Ureter (tissue), 1 donor: Measurements from ENCODE around the gene TTC33. TPM values are rescaled to one million over a fixed set of nuclear protein-coding genes. Genes with fewer than 3 reads are reported as not detected.
"Not testable (repeated sequence)": the region's sequence is repeated elsewhere in the genome, so short reads cannot be mapped to it uniquely, and the experiment has no call there.

Experiments
- DNase-seq: peaks from one replicate; pipeline ENCODE4 v3.0.0-alpha.2; 2020; ENCODE audit warnings: low spot score
- total RNA-seq: library from RNA; stranded (reverse); gene quantifications from one replicate; pipeline ENCODE4 v1.2.4, GENCODE V29; 2023
- donor health status: DM: yes; HTN: yes; CAD: no.

The TTC33 gene
- total RNA-seq, 1 donor from 2014 or later: 12.6 TPM

DNA sequence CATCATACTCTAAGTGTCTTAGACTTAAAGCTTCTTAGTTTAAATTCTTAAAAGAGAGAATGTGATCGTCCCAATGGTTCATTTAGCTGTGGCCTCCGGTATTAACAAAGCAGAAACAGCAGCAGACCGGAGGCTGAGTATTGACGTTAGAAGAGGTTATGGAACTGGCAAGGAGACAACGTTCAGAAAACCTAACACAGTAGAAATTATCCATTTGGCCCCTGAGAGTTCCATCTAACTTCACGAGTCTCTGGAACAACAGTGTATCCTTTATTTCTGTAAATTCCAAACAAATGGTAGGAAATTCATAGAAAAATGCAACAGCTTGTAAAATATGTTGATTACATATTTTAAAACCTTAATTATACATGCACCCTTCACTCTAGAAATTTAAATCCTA is 183.4 kb downstream of the TTC33 start:
- no peak for DNase-seq

DNA sequence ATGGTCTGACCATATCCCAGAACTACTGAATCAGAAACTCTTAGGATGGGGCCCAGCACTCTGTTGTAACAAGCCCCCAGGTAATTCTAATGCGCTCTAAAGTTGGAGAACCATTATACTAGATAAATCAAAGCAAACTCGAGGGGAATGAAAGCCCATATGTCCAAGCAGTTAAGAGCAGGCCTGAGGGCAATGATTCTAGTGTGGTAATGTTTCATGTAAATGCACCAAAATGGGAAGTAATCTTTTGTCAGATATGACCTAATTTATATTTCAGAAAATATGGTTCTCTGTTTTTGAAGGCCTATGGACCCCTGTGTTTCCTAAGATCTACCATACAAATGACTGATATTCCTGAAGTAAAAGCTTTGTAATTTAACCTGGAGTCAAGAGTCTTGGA is 184.0 kb downstream of the TTC33 start:
- no peak for DNase-seq

DNA sequence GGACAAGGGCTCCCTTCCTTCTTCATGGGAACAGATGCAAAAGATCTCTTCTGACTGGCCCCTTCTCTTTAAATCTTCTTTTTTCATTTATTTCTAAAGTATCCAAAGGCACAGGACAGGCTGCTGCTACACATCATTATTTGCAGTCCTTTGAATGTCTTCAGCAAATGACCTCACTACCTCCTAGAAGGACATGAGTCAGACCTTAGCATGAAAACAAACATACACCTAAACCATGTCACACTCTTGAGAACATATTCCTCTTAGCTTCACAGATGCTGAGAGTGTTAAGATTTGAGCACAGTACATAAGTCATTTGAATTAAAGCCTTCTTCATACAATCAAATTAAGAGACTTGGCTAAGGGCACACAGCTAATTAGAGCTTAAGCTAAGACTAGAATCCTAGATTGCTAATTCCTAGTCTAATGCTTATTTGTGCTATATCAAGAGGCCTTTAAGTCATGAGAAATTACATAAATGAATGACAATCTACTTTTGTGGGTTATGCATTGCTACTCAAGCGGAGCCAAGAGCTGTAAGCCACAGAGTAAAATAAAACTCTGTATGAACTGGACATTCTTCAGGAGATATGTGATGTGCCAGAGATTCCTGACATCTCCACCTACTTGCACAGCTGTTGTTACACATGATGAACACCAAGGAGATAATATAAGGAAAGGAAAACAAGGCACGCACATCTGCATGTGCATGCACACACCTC is 185.2 kb downstream of the TTC33 start:
- no peak for DNase-seq

DNA sequence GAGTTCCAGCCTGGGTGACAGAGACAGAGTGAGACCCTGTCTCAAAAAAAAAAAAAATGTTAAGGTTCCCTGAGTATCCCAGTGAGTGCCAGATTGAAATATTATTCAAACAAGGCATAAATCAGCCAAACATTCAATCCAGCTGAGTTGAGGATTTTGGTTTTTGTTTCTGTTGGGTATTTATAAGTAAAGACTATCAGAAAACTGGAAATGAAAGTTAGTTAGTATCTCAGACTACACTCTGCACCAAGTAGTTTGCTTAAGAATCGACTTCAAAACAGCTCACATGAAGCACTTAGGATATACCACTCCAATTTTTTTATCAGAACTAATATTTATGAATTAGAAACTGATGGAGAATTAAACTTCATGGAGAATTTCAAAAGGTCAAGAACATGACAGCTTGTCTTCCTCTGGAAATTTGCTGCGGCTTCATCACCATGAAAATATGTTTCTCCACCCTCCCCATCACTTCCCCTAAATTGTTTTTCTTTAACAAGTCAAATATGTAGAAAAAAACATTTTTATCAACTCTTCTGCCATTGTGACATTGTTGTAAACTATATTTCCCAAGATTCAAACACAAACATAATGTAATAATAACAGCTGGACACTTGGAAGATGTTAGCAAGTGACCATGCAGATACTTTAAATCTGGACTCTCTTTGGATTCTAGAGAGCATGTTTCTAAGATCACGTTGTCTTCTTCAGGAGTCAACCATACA is 186.1 kb downstream of the TTC33 start:
- no peak for DNase-seq

DNA sequence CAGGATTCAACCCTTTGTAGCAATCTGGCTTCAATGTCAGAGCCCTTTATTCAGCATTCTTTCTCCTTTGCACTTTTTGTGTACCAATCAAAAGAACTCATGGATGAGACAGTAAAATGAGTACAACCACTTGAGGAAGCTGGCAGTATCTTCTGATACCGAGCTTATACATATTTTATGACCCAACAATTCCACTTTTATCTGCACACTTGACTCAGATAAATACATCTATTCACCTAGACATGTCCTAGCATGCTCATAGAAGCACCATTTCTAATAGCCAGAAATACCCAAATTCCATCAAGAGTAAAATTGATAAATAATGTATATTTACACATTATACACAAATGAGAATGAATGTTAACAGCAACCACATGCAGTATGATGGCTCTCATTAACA is 187.2 kb downstream of the TTC33 start:
- DNase-seq: no peak

DNA sequence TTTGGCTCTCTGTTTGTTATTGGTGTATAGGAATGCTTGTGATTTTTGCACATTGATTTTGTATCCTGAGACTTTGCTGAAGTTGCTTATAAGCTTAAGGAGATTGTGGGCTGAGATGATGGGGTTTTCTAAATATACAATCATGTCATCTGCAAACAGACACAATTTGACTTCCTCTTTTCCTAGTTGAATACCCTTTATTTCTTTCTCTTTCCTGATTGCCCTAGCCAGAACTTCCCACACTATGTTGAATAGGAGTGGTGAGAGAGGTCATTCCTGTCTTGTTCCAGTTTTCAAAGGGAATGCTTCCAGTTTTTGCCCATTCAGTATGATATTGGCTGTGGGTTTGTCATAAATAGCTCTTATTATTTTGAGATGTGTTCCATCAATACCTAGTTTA is 192.6 kb downstream of the TTC33 start:
- not testable (repeated sequence) for DNase-seq

DNA sequence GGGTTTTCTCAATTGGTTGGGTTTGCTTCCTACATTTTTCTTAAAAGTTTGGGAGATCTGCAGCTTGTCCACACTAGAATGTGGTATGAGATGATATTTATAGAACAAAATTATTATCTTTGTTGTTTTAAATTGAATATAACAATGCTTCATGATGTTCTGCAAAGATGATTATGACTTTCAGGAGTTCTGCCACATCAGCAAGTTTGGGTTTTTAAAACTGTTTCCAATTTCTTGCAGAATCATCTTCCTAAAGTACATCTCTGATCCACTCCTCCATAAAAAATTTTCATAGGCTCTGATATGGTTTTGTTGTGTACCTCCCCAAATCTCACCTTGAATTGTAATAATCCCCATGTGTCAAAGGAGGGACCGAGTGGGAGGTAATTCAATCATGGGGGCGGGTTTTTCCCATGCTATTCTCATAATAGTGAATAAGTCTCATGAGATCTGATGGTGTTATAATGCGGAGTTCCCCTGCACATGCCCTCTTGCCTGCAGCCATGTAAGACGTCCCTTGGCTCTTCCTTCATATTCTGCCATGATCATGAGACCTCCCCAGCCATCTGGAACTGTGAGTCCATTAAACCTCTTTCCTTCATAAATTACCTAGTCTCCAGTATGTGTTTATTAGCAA is 195.2 kb downstream of the TTC33 start:
- no peak for DNase-seq

DNA sequence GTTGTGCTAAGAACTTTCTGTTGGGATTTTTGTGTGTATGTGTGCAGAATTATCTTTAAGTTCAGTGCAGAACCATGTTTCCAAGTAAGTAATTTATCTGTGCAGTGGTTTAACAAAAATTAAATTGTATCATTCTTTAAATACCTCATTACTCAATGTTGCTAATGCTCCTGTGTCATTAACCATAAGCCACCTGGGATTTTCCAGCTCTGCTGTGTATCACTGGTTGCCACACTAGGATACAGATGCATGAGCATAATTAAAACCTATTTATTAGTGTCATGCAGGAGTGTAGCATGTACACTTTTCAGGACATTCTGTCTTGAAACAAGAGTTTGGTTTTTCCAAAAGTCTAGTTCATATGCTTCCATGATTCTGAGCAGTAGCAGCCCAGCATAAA is 196.5 kb downstream of the TTC33 start:
- no peak for DNase-seq

DNA sequence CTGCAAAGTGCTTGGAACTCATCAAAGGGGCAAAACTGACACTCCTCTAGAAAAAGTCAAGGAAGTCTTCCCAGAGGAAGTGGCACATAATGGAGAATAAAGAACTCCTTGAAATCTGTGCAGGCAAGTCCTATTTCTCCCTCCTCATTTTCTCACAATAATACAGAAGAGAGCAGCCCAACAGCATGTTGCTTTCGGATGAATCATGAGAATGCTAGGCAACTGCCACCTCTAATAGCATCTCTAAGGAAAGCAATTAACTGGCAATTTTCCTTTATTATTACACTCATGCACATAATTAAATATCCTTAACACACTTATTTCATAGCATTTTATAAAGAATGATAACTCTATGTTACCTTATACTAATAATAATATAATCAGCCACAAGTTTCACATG is 198.3 kb downstream of the TTC33 start:
- DNase-seq: no peak

DNA sequence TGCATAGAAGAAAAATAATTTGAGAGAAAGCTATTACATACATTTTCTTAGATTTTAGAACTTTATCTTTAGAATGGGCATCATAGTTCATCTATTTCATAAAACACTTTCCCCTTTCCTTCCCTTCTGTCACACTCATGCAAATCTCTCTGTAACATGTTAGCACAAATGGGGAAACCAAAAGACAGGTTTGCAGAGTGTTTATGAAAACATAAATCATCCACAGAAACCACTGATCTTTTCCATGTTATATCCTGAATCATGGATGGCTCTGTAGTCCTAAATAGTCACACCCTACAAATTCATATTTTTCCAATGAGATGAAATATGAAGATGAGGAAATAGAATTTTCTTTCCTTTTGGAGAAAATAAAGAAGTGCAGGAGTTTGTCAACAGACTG is 198.9 kb downstream of the TTC33 start:
- no peak for DNase-seq

DNA sequence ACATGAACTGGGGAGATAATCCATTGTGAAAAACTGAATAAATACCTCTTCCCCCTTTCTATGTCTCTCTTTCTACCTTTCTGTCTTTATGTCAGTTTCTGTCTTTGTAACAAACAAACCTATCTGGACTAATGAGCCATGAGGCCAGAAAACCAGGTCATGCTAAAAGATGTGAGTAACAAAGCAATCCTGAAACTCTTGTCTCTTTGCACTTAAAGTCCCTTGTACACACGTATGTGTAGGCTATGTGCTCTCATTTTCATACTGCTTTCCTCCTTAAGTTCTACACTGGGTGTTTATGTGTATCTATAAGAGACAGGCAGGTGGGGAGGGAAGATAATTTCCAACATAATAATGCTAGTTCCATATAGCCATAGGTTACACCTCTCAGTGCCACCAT is 199.9 kb downstream of the TTC33 start:
- no peak for DNase-seq

DNA sequence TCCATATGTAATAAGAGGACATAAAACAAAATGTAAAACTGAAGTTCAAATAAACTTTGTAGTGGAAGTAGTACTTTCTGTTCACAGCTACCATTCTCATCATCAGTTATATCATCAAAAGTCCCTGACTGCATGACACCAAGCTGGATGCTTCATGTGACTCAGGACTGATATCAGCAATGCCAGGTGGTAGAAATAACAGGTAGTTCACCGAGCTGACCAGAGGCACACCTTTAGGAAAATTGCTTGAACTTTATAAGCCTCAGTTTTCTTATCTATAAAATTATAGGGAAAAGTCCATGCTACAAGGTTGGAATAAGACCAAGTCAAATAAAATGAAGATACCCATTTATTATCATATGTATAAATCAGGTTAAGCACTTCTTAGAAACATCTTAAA is 200.9 kb downstream of the TTC33 start:
- no peak for DNase-seq

DNA sequence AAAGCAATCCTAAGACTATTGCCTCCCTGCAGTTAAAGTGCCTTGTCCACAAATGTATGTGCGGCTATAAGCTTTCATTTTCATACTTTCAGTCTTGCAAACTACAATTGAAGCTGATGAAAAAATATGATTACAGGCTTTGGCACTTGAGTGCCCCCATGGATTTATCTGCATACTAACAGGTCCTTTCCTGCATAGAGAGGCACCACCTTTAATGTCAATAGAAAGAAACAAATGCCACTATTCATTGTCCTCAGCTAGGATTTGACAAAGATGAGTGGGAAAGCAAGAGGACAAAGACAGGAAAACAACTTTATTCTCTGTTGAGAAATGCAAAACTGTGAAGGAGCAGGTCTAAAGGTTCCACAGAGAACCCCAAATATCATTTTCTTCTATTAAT is 201.7 kb downstream of the TTC33 start:
- DNase-seq: no peak

DNA sequence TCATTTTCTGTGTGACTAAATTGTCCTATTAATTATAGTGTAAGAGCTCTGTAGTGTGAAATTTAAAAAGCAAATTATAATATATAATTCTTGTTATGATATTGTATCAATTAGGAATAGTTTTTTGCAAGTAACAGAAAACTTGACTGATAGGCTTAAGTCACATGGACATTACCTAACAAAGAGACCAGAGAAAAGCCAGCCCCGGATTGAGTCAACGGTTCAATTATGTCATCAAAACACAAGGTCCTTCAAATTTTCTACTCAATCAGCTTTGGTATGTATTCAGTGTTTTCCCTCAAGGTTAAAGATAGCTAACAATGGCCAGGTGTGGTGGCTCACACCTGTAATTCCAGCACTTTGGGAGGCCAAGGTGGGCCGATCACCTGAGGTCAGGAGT is 202.8 kb downstream of the TTC33 start:
- no peak for DNase-seq

DNA sequence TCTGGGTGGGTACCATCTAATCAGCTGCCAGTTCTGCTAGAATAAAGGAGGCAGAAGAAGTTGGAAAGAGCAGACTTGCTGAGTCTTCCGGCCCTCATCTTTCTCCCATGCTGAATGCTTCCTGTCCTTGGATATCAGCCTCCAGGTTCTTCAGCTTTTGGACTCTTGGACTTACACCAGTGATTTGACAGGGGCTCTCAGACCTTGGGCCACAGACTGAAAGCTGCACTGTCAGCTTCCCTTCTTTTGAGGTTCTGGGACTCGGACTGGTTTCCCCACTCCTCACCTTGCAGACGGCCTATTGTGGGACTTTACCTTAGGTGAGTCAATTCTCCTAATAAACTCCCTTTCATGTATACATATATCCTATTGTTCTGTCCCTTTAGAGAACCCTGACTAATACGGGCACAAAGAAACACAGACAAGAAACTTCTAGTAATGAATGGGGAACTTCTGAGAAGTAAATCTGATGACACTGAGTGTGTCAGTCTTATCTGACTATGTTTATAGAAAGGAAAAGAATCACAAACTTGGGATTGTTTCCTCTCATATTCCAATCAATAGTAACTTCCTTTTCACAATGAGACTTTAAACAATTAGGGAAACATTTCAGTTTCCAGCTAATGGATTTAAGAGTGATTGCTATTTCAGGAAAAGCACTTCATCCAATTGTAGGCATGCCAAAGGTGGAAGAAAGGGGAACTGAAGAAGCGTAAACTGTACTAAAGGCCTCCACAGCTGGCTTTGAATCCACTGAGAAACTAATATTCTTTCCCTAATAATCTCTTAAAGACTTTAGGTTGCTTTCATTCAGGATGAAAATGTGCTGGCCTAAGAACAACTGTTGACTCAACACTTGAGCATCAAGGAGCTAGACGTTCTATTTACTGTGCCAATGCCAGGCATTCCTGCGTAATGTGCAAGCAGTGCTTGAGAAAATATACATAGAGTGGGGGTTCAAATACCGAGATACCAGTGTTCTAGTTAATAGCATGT is 204.0 kb downstream of the TTC33 start:
- DNase-seq: no peak

DNA sequence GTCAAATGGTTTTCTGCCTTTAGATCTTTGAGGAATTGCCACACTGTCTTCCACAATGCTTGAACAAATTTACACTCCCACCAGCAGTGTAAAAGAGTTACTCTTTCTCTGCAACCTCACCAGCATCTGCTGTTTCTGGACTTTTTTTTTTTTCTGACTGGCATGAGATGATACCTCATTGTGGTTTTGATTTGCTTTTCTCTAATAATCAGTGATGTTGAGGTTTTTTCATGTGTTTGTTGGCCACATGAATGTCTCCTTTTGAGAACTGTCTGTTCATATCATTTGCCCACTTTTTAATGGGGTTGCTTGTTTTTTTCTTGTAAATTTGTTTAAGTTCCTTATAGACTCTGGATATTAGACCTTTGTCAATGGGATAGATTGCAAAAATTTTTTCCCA is 205.3 kb downstream of the TTC33 start:
- no peak for DNase-seq

DNA sequence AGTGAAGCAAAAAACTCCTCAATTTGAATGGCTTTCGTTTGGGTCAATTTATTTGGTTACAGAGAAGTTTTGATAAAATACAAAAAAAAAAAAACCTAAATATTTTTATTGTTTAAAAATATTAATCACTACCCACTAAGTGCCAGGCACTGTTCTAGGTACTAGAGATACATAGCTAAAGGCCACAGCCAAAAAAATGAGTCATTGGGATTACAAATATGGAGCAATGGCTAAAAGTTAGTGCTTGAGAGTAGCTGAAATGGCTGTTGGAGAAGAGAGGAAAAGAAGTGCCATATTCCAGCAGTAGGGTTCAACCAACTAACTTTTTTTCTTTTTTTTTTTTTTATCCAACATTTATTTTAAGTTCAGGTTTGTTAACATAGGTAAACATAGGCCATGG is 206.1 kb downstream of the TTC33 start:
- no peak for DNase-seq

DNA sequence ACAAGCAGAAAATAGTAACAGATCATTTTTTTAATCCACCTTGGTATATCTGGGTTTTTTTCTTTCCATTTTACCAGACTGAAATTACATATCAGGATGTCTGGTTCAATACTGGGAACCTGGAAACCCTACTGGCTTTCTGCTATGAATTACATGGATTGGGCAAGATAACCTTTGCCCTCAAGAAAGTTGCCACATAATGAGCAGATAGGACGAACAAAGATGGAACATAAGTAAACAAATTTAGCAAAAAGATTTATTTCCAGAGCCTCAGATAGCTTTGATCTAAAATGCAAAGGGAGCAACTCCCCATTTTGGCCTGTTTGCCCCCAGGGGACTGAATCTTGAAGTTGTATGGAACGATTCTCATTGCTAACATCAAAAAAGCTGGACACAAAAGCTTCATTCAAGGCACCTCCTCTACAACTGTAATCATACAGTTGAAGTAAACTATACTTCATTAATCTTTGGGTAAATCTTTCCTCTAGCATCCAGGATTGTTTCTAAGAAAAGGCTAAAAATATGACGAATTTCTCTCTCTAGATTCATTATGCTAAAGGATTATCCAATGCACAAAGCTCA is 207.7 kb downstream of the TTC33 start:
- DNase-seq: no peak

DNA sequence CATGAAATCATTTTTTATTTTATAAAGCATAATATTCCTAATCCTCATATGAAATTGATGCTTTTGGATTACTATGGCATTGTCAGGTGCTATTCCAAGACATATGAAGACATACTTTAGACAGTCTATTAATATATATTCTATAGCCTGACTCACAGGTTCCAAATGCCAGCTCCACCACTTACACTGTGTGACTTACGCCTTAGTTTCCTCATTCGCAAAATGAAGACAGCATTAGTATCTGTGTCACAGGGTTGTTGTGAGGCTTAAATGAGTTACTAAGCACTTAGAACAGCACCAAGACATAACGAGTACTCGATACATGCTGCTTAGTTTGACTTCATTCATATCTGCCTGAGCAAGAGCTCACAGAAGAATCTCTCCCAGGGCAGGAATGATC is 208.2 kb downstream of the TTC33 start:
- DNase-seq: no peak

DNA sequence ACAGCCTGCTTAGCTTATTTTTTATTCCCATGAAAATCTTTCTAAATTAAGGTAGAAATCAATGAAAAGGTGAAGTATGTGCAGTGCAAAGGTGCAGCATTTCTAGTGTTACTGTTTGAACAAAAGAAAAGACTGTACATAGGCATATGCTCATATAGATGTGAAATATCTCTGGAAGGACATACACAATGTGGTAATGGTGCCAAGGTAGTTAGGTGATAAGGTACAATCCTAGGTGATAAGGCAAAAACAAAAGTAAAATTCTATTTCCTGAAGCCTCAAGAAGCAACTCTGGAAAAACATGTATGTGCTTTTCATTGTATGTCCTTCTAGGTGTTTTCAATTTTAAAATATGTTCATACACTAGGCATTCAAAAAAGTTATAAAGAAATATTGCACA is 215.5 kb downstream of the TTC33 start:
- no peak for DNase-seq

DNA sequence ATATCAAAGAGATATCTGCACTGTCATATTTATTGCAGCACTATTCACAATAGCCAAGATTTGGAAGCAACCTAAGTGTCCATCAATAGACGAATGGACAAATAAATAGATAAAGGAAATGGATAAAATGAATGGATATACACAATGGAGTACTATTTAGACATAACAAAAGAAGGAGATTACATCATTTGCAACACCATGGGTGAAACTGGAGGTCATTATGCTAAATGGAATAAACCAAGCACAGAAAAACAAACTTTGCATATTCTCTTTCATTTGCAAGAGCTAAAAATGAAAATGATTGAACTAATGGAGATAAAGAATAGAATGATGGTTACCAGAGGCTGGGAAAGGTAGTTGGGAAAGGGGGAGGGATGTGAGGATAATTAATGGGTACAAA is 231.1 kb downstream of the TTC33 start:
- no peak for DNase-seq

DNA sequence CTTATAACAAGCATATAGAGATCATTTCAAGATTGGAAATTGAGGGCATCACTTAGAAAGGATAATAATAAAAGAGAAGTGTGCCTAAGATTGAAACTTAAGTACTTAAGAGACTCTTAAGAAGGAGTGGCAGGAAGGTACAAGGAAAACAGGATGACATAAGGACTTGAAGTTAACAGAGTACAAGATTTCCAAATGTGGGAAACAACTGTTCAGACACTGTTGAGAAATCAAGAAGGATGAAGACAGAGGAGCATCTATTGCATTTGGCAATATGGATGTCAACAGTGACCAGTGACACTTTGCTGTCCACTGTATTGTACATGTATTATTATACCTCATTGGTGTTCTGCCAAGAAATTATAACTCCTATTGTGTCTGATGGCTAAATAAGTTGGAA is 233.8 kb downstream of the TTC33 start:
- no peak for DNase-seq
